ENCODE measurements around the gene ERI3. TPM values are rescaled to one million over a fixed set of nuclear protein-coding genes. Genes with fewer than 3 reads are reported as not detected.

Gene ERI3
- total RNA-seq, 2 donors from 2014 or later = 30.4 to 45.5 TPM

DNA sequence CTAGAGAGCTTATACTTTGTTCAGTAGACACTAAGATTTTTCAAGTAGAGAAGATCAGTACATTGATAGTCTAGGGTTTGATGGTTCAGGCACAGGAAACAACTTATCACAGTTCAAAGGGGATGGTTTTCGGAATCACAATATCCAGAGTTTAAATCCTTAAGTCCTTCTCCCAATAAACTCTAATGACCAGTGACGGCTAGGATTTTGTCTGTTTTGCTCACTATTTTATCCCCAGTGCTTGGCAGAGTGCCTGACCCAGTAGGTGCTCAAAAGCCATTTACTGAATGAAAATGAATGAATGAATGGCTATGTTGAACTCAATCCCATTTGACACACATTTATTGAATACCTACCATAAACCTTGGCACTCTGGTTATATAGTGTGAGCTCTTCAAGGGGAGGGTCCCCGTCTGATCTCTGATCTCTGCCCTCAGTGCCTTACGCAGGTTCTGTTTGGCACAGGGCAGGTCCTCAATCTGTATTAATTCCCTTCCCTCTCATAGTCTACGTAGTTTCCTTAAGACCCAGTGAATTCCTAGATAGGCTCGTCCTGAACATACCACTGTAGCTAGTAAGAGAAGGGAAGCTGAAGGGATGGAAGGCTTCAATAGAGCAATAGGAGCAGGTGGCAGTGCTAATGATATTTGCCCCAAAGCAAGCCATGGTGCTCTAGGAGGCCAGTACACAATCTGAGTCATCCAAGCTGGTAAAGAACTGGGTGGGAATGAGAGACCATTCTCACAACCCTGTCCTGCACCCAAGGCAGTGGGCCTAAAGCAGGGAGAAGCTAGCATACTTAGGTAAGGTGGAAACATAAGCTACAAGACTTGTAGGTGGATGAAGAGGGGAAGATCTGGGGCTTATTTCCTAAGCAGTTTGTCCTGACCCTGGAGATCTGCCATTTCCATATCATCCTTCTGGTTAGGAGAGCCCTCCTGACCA, 88.4 kb downstream of the ERI3 start:
- Mint-ChIP-seq H3K4me1 (ENCODE audit: low read depth) (peaks cover 18% of the 10 kb centered on the region), H3K9me3 (no peaks in the 10 kb centered on the region), H3K36me3 (ENCODE audit: insufficient read depth in 2 of 2) (no peaks in the 10 kb centered on the region), H3K27ac (no peak overlapping the region), H3K27me3 (ENCODE audit: low read depth) (no peaks in the 10 kb centered on the region), H3K4me3 (no peak overlapping the region)
- ATAC-seq (replicated peaks in 1 of 2) (no peak), DNase-seq (no peak)

DNA sequence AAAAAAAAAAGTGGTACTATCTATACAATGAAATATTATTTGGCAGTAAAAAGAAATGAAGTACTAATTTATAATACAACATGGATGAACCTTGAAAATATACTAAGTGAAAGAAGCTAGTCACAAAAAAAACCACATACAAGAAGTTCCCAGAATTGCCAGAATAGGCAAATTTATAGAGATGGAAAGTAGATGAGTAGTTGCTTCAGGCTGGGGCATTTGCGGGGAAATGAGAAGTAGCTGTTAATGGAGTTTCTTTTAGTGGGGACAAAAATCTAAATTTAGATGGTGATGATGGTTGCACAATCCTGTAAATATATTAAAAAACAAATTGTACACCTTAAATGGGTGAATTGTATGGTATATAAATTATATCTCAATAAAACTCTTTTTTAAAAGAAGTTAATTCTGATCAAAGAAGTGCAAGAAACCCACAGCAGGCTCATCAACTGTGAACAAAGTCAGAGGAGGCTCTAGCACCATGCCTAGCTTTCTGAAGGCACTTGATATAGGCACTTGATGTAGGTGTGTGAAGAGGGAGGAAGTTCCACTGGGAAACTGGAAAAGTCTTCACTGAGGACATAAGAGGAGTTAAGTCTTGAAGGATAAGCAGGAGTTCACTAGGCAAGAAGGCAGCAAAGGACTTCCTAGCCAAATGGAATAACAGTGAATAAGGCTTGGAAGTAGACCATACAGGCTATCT, 89.2 kb downstream of the ERI3 start:
- ATAC-seq (replicated peaks in 1 of 2) (no peak), DNase-seq (no peak)
- Mint-ChIP-seq H3K27me3 (ENCODE audit: low read depth) (no peaks in the 10 kb centered on the region), H3K4me3 (no peak overlapping the region), H3K9me3 (no peaks in the 10 kb centered on the region), H3K36me3 (ENCODE audit: insufficient read depth in 2 of 2) (no peaks in the 10 kb centered on the region), H3K4me1 (ENCODE audit: low read depth) (peaks cover 18% of the 10 kb centered on the region), H3K27ac (no peak overlapping the region)

GRCh38 chr1:44264451-44264771, 90.6 kb downstream of the ERI3 start:
- Mint-ChIP-seq H3K27ac (no peak overlapping the region), H3K4me1 (ENCODE audit: low read depth) (peaks cover 18% of the 10 kb centered on the region), H3K27me3 (ENCODE audit: low read depth) (no peaks in the 10 kb centered on the region), H3K36me3 (ENCODE audit: insufficient read depth in 2 of 2) (no peaks in the 10 kb centered on the region), H3K9me3 (no peaks in the 10 kb centered on the region), H3K4me3 (no peak overlapping the region)
- DNase-seq (no peak), ATAC-seq (replicated peaks in 1 of 2) (no peak)

GRCh38 chr1:44263568-44264450, 91.2 kb downstream of the ERI3 start:
- ATAC-seq (replicated peaks in 1 of 2) = no peak
- Mint-ChIP-seq H3K9me3 (no peaks in the 10 kb centered on the region), H3K4me1 (ENCODE audit: low read depth) (peaks cover 13% of the 10 kb centered on the region), H3K36me3 (ENCODE audit: insufficient read depth in 2 of 2) (no peaks in the 10 kb centered on the region), H3K27me3 (ENCODE audit: low read depth) (no peaks in the 10 kb centered on the region), H3K27ac (no peak overlapping the region), H3K4me3 (no peak overlapping the region)
- DNase-seq = no peak

DNA sequence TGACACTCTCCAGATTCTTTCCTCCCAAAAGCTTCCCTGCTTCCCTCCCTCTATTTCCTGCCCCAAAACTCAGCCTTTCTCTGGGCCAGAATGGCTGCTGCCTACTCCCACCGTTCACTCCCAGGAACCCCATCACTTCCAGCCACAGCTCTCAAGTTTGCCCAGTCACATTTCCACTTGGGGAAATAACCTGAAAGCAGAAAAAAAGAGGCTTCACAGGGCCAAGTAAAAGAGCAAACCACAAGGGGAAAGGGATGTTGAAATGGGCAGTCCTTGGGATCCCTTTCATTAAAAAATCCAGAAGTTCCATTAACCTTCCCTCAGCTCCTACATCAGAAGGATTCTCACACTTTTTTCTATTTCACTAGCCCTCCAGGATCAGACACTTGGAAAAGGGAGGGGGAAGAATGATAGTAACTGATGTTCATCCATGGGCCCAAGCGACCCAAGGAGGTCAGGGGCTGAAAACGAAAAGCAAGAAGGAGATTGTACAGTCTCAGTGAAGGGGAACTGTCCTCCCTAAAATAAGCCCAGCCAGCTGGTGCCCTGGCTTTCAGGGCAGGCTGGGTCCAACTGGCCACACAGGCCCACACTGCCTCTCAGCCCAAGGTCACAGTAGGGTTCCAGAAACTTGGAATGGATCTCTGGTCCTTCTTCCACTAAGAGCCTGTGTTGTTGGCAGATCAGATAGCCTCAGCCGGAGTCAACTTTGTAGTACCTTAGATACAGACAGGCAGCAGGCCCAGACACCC, 92.1 kb downstream of the ERI3 start:
- no peaks in the 10 kb centered on the region for H3K27me3 Mint-ChIP-seq (ENCODE audit: low read depth)
- H3K4me3 Mint-ChIP-seq = no peak overlapping the region
- no peaks in the 10 kb centered on the region for H3K9me3 Mint-ChIP-seq
- no peak overlapping the region for H3K27ac Mint-ChIP-seq
- no peaks in the 10 kb centered on the region for H3K36me3 Mint-ChIP-seq (ENCODE audit: insufficient read depth in 2 of 2)
- peaks cover 13% of the 10 kb centered on the region for H3K4me1 Mint-ChIP-seq (ENCODE audit: low read depth)
- no peak for DNase-seq
- ATAC-seq (replicated peaks in 1 of 2) = no peak

DNA sequence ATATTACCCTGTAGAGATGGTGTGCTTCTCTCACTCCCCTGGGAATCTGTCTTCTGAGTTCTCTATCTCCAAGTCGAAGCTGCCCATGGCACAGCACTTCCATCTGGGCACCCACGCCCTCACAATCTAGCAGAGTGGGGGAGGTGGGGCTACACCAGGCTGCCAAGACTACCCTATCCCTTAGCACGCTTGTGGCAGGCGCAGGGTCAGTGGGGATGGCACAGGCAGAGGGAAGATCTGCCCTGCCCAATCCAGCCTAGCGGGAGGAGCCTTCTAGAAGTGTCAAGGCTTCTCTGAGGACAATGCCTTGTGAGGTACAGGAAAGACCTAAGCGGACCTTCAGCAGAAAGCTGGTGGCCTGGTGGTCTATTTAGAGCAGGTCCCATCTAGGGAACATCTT, 92.6 kb downstream of the ERI3 start:
- ATAC-seq (replicated peaks in 1 of 2) (no peak), DNase-seq (no peak)
- no peaks in the 10 kb centered on the region for H3K9me3 Mint-ChIP-seq
- H3K4me1 Mint-ChIP-seq (ENCODE audit: low read depth) = peaks cover 13% of the 10 kb centered on the region
- H3K4me3 Mint-ChIP-seq = no peak overlapping the region
- no peaks in the 10 kb centered on the region for H3K27me3 Mint-ChIP-seq (ENCODE audit: low read depth)
- H3K27ac Mint-ChIP-seq = no peak overlapping the region
- H3K36me3 Mint-ChIP-seq (ENCODE audit: insufficient read depth in 2 of 2) = no peaks in the 10 kb centered on the region

- no peaks in the 10 kb centered on the region for H3K27me3 Mint-ChIP-seq (ENCODE audit: low read depth)
- no peak for ATAC-seq (replicated peaks in 1 of 2)
- peaks cover 13% of the 10 kb centered on the region for H3K4me1 Mint-ChIP-seq (ENCODE audit: low read depth)
Observed at GRCh38 chr1:44261962-44262361, 93.1 kb downstream of the ERI3 start.

GRCh38 chr1:44261171-44261817, 93.8 kb downstream of the ERI3 start:
- Mint-ChIP-seq H3K27me3 (ENCODE audit: low read depth) (no peaks in the 10 kb centered on the region), H3K4me1 (ENCODE audit: low read depth) (peaks cover 13% of the 10 kb centered on the region), H3K4me3 (no peak overlapping the region), H3K27ac (no peak overlapping the region), H3K9me3 (no peaks in the 10 kb centered on the region), H3K36me3 (ENCODE audit: insufficient read depth in 2 of 2) (no peaks in the 10 kb centered on the region)
- no peak for ATAC-seq (replicated peaks in 1 of 2)
- no peak for DNase-seq

More at GRCh38 chr1:44261962-44262361, 93.1 kb downstream of the ERI3 start:
- no peak overlapping the region for H3K4me3 Mint-ChIP-seq
- H3K36me3 Mint-ChIP-seq (ENCODE audit: insufficient read depth in 2 of 2) = no peaks in the 10 kb centered on the region
- no peak overlapping the region for H3K27ac Mint-ChIP-seq
- DNase-seq = no peak
- no peaks in the 10 kb centered on the region for H3K9me3 Mint-ChIP-seq

GRCh38 chr1:44260792-44261170, 94.3 kb downstream of the ERI3 start:
- DNase-seq = no peak
- H3K4me1 Mint-ChIP-seq (ENCODE audit: low read depth) = peaks cover 8% of the 10 kb centered on the region
- no peak overlapping the region for H3K27ac Mint-ChIP-seq
- no peaks in the 10 kb centered on the region for H3K27me3 Mint-ChIP-seq (ENCODE audit: low read depth)
- H3K9me3 Mint-ChIP-seq = no peaks in the 10 kb centered on the region
- ATAC-seq (replicated peaks in 1 of 2) = no peak
- H3K36me3 Mint-ChIP-seq (ENCODE audit: insufficient read depth in 2 of 2) = no peaks in the 10 kb centered on the region
- H3K4me3 Mint-ChIP-seq = no peak overlapping the region

GRCh38 chr1:44259090-44259489, 96.0 kb downstream of the ERI3 start:
- H3K4me3 Mint-ChIP-seq = no peak overlapping the region
- ATAC-seq (replicated peaks in 1 of 2) = no peak
- no peaks in the 10 kb centered on the region for H3K4me1 Mint-ChIP-seq (ENCODE audit: low read depth)

DNA sequence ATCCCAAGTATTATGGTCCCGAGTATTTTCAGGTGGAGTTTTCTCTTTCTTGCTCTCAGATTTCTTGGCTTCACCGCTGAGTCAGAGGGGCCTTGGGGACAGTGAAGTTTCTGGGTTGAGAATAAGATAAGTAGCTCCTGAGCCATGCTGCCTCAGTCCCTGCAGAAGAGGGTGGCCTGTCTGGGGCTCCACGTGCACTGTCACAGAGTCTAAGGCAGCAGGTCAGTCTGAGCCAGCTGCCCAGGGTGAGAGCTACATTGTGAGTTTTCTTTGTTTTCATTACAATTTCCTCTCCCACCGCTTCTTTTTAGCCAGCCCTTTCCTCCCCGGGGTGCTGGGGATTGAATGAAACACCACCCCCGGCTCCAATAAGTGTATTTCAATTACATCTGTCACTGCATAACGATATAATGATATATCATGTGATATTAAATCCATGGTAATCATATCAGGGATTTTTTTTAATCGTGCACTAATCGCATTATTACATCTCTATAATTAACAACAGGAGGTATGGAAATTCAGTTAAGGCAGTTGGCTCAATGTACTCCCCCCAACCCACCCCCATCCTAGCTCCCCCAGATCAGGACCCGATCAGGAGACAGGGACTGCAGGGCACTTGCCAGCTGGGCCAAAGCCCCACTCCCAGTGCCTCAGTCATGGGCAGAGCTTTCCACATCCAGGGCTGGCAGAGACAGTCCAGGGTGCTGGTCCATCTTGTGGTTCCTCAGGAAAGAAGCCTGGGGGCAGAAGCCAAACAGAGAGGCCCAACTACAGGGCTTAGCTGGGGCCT, 98.1 kb downstream of the ERI3 start:
- DNase-seq = no peak
- H3K27me3 Mint-ChIP-seq (ENCODE audit: low read depth) = no peaks in the 10 kb centered on the region
- H3K9me3 Mint-ChIP-seq = no peaks in the 10 kb centered on the region
- H3K36me3 Mint-ChIP-seq (ENCODE audit: insufficient read depth in 2 of 2) = no peaks in the 10 kb centered on the region
- H3K4me3 Mint-ChIP-seq = no peak overlapping the region
- H3K27ac Mint-ChIP-seq = no peak overlapping the region
- ATAC-seq (replicated peaks in 1 of 2) = no peak
- no peaks in the 10 kb centered on the region for H3K4me1 Mint-ChIP-seq (ENCODE audit: low read depth)

More at GRCh38 chr1:44259090-44259489, 96.0 kb downstream of the ERI3 start:
- no peak for DNase-seq
- Mint-ChIP-seq H3K9me3 (no peaks in the 10 kb centered on the region), H3K27ac (no peak overlapping the region), H3K27me3 (ENCODE audit: low read depth) (no peaks in the 10 kb centered on the region), H3K36me3 (ENCODE audit: insufficient read depth in 2 of 2) (no peaks in the 10 kb centered on the region)
